GM18868 (cell line): ENCODE results near the gene SNX9.
"Not testable (repeated sequence)": the region's sequence is repeated elsewhere in the genome, so short reads cannot be mapped to it uniquely, and the experiment has no call there.

ENCODE experiments used
- ATAC-seq: cut with Tn5 transposase; IDR thresholded peaks from one replicate; pipeline ENCODE4 v1.9.1; 2021; ENCODE audit warnings: mild to moderate bottlenecking, moderate library complexity; ENCODE audit not compliant: unreplicated experiment

SNX9 gene

DNA sequence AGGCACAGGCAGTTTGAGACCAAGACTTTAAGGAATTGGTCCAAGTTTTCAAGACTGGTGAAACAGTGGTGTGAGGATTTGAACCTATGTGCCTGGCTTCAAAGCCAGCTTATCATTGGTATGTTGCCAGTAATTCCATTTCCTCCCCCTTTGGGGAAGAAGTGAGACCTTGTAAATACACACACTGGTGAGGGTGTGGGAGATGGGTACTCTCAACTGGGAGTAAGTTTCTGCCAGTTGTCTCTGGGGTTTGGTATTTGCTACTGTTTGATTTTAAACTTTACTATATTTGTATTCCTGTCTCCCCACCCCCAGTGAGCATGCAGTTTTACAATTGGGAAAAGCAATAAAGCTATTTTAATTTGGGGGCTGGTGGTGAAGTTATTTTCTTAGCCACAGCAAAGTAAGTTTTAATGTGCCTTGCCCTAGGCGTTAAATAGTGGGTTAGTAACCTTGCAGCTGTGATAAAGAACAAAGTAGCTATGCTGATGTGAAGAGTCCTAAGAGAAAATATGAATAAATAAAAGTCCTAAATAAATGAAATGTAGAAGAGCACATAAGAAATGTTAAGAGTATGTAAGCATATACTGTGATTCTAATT is 31.0 kb downstream of the SNX9 start:
- ATAC-seq = no peak

GRCh38 chr6:157855325-157855724 is 32.3 kb downstream of the SNX9 start:
- no peak for ATAC-seq

DNA sequence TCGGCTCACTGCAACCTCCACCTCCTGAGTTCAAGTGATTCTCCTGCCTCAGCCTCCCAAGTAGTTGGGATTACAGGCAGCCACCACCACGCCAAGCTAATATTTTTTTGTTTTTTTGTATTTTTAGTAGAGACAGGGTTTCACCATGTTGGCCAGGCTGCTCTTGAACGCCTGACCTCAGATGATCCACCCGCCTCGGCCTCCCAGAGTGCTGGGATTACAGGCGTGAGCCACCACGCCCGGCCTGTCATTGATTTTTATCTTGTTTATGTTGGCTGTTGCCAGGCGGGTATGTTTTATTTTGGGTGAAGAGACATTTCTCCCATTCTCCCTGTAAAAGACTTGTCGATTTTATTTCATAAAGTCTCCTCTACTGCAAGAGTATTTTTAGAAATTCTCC is 32.8 kb downstream of the SNX9 start:
- not testable (repeated sequence) for ATAC-seq

- ATAC-seq = not testable (repeated sequence)
These were observed 35.6 kb downstream of the SNX9 start for GRCh38 chr6:157858664-157859063.

DNA sequence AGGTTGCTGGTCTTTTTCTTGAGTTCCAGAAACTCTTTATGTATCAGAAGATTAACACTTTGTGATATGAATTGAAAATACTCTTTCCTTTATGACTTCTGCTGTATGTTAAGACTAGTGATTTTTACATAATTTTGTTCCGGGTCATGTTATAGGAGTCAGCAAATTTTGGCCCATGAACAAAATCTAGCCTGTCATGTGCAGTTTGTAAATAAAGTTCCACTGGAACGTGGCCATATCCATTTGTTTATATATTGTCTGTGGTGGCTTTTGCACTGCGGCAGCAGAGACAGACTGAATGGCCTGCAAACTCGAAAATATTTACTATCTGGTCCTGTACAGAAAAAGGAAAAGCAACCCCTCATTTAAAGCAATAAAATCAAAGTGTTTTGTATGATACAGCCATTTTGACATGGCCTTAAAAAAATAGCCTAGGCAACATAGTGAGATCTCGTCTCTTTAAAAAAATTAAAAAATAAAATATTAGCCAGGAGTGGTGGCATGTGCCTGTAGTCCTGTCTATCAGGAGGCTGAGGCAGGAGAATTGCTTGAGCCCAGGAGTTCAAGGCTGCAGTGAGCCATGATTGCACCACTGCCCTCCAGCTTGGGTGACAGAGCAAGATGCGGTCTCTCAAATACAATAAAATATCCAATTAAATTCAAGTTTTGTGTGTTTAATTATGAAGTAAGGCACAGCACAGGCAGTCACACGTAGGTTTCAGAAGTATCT is 36.9 kb downstream of the SNX9 start:
- ATAC-seq = no peak

DNA sequence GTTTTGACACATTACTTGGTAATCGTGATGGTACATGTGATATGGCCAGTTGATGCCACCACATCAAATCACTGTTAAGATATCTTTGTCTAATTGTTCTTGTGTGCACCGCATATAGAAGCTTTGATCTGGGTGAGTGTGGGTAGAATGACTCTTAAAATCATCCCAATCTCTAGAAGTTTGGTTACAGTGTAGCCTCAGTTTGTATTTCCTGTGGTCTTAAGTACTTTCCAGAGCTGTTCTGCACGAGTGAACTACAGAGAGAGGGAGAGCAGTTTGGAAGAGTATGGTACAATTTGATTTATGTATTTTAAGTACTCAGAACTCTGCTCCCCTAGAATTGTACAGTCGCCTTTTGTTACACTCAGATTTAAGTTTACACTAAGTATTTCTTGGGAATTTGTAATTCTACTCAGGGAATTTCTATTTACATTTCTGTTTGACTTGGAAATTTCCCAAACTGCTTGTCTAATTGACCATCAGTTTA is 37.5 kb downstream of the SNX9 start:
- ATAC-seq = no peak

DNA sequence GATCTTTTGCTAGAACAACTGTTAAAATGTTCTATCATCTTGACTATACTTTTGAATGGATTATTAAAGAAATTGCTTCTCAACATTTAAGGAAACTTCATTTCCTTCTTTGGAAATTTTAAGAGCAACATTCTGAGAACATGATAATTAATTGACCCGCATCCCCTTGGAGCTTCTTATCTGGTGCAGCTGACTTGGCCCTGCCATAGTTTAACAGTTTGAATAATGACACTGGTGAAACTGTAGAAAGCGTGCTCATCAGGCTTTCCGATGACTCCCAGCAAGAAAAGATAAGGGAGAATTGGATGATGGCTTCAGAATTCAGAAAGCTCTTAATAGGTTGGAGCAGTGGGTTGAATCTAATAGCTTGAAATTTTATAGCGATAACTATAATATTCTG is 38.1 kb downstream of the SNX9 start:
- ATAC-seq = no peak

DNA sequence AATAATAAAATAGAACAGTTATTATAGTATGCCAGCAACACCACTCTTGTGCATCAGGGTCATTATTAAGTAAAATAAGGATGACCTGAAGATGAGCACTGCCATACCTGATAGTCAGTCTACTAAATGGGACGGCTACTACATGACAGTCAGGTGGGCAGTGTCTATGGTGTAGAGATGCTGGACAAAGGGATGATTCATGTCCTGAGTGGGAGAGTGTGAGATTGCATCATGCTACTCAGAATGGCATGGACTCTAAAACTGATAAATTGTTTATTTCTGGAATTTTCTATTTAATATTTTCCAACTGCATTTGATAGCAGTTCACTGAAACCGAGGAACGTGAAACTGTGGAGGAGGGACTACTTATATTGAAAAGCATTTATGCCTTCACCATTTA is 38.8 kb downstream of the SNX9 start:
- ATAC-seq = no peak

GRCh38 chr6:157862706-157863105 is 39.7 kb downstream of the SNX9 start:
- no peak for ATAC-seq

- no peak for ATAC-seq
These were observed 41.2 kb downstream of the SNX9 start for GRCh38 chr6:157864185-157864761.

DNA sequence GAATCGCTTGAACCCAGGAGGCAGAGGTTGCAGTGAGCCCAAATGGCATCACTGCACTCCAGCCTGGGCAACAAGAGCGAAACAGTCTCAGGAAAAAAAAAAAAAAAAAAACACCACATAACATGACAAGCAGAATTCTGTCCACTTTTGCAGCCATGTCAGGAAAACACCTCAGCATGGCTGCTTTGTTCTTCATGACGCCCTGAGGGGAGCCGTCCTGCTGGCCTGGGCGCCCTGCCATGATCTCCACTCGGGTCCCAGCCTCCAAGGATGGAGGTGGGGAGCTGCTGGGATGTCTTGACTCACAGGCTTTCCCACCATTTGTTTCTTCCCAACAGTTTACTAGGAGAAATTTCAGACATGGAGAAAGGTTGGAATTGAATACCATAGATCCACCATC is 42.2 kb downstream of the SNX9 start:
- no peak for ATAC-seq

- no peak for ATAC-seq
These were observed 44.1 kb downstream of the SNX9 start for GRCh38 chr6:157867155-157867559.

DNA sequence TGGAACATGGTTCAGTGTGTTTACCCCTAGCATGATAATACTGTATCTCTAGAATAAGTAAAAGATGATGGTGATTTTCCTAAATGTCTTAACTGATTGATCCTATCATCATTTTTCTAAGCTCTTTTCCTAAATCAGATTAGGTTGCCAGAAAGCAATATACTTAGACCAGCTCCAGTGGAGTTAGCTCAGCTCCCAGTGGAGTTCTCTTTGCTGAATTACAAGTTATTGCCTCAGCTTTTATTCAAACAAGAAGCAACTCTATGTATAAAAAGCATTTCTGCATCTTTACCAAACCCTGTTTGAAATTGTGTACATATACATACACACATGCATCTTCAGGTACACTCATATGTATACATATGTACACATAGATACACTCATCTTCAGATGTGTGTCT is 44.9 kb downstream of the SNX9 start:
- ATAC-seq = no peak

- ATAC-seq = no peak
These were observed 45.8 kb downstream of the SNX9 start for GRCh38 chr6:157868835-157869234.

GRCh38 chr6:157869673-157870302 is 46.7 kb downstream of the SNX9 start:
- no peak for ATAC-seq

DNA sequence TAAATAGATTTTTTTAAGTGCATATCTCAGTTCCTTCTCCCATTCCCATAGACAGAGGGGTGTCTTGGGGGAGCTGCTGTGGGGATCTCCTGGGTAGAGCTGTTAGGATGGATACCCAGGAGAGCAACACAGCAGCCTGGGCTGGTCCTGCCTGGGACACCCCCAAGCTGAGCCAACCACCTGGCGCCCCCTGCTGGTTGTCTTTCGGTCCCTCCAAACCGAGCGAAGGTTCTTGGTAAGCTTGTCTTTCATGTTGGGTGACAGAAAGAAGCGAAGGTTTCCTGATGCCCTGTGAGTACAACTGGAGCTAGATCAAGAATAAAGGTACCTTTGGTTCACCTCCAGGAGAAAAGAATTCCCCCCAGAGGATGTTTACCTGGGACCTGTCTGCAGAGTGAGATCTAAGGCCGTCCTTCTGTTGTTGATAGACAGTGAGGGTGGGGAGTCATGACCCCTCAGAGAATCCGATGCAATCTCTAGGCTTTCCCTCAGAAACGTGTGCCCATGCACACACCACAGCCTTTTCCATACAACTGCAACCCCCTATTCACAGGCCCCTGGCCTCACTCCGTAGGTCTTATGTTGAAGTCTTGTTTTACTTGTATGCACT is 50.8 kb downstream of the SNX9 start:
- ATAC-seq = peak; percentile 77

DNA sequence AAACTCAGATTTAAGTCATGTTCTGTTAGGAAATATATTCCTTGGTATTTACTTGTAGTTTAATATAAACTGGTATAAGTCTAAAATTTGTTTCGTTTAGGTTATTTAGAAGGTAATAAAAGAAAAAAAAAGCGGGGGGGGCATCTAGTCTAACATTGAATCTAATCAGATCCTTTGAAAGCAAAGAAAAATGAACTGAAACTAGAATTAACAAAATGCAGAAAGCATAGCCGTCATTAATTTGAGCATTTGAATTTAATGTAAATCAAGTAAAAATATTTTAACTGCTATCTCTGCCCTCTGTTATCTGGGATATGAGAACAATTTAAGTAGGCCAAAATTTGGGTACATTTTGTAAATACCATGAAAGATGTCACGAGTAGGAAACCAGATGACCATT is 54.1 kb downstream of the SNX9 start:
- ATAC-seq = no peak

- ATAC-seq = peak; percentile 28
These were observed 54.8 kb downstream of the SNX9 start for GRCh38 chr6:157877573-157878438.

DNA sequence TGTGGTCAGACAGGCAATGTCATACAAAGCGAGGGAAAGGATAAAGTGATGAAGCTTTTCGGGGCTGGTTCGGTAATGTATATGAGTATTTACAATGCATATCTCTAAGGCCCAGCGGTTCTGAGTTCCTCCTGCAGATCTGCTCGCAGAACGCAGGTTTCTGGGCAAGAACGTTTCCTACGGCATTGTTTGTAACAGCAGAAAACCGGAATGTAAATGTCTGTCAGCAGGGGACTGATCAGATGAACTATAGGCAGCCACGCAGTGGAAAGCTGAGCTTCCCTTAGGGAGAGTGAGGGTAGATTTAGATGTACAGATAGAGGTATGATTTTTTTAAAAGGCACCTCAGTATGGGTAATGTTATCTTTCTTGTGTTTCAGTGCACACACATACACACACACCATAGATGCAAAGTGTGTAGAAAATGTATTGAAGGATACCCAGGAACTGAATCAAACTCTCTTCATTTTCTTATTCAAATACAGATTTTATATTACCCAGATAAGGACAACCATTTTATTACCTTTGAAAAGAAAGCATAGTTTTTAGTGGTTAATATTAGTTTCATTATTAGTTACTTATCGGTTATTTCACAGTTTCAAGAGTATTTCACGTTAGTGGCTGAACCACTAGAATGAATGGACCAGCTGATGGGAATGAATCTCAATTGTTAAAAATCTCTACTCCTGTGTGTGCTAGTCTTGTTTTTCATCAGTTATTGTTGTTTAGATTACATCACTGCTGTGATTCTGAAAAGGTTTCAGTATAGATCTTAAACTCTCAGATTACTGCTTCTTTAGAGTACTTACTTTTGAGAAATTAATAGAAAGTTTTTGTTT is 56.2 kb downstream of the SNX9 start:
- ATAC-seq = peak; percentile 83

- peak; percentile 43 for ATAC-seq
These were observed 56.8 kb downstream of the SNX9 start for GRCh38 chr6:157879873-157880254.
